Femur (tissue), 1 donor: ENCODE data around the gene ABHD4.
A peak's percentile ranks its signal among the peaks of the same experiment; 100 is the strongest.
"Not testable (repeated sequence)": the region's sequence is repeated elsewhere in the genome, so short reads cannot be mapped to it uniquely, and the experiment has no call there.

Experiments used
- DNase-seq: peaks from one replicate; pipeline ENCODE4 v3.0.0-alpha.2; 2017

The ABHD4 gene, protein sequence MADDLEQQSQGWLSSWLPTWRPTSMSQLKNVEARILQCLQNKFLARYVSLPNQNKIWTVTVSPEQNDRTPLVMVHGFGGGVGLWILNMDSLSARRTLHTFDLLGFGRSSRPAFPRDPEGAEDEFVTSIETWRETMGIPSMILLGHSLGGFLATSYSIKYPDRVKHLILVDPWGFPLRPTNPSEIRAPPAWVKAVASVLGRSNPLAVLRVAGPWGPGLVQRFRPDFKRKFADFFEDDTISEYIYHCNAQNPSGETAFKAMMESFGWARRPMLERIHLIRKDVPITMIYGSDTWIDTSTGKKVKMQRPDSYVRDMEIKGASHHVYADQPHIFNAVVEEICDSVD

DNA sequence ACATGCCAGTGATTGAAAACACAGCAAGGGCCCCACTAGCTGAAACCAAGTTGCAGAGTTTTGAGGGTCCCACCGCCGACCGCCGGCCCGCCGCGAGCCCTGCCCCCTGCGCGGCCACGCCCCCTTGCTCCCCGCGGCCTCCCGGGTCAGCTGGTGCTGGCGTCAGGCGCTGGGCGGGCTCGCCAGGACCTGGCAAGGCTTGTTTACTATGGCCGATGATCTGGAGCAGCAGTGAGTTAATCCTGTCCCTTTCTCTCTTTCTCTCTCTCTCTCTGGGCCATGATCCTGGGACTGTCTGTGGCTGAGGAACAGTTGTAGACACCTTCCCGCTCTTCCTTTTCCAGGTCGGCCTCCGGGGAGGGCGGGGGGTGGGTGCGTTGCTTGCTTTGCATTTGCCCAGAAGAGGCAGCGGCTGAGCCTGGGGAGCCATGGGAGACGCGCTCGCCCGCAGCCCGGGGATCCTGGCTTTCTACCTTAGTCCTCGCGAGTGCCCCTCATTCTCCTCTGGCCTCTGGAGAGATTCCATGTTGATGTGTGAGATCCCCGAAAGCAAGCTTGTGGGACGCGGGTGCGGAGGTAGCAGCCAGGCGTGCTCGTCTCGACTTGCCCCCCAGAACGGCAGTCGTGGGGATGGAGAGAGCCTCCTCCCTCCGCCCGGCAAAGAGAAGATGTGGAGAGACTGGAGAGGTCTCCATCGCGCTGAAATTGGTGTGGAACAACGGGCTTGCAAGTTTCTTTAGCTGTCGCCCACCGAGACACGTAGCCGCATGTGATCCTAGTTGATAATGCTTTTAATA is at the start of gene ABHD4:
Gene ABHD4 (plus strand): TSS at position 202 of the 797 bp plus-strand sequence. CDS start 7 bp downstream, at position 209.
- DNase-seq: peak; percentile 92

DNA sequence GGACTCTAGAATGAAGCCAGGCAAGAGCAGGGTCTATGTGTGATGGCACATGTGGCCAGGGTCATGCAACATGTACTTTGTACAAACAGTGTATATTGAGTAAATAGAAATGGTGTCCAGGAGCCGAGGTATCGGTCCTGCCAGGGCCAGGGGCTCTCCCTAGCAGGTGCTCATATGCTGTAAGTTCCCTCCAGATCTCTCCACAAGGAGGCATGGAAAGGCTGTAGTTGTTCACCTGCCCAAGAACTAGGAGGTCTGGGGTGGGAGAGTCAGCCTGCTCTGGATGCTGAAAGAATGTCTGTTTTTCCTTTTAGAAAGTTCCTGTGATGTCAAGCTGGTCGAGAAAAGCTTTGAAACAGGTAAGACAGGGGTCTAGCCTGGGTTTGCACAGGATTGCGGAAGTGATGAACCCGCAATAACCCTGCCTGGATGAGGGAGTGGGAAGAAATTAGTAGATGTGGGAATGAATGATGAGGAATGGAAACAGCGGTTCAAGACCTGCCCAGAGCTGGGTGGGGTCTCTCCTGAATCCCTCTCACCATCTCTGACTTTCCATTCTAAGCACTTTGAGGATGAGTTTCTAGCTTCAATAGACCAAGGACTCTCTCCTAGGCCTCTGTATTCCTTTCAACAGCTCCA is 48.7 kb upstream of the ABHD4 start:
- DNase-seq: no peak

DNA sequence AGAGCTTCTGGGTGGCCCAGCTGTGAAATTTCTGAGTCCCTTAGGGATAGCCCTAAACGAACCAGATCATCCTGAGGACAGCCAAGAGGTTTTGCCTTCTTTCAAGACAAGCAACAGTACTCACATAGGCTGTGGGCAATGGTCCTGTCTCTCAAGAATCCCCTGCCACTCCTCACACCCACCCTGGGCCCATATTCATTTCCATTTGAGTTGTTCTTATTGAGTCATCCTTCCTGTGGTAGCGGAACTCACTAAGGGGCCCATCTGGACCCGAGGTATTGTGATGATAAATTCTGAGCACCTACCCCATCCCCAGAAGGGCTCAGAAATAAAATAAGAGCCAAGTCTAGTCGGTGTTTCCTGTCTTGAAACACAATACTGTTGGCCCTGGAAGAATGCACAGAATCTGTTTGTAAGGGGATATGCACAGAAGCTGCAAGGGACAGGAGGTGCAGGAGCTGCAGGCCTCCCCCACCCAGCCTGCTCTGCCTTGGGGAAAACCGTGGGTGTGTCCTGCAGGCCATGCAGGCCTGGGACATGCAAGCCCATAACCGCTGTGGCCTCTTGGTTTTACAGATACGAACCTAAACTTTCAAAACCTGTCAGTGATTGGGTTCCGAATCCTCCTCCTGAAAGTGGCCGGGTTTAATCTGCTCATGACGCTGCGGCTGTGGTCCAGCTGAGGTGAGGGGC is 48.0 kb upstream of the ABHD4 start:
- DNase-seq: no peak

DNA sequence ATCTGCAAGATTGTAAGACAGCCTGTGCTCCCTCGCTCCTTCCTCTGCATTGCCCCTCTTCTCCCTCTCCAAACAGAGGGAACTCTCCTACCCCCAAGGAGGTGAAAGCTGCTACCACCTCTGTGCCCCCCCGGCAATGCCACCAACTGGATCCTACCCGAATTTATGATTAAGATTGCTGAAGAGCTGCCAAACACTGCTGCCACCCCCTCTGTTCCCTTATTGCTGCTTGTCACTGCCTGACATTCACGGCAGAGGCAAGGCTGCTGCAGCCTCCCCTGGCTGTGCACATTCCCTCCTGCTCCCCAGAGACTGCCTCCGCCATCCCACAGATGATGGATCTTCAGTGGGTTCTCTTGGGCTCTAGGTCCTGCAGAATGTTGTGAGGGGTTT is 46.5 kb upstream of the ABHD4 start:
- DNase-seq: no peak

DNA sequence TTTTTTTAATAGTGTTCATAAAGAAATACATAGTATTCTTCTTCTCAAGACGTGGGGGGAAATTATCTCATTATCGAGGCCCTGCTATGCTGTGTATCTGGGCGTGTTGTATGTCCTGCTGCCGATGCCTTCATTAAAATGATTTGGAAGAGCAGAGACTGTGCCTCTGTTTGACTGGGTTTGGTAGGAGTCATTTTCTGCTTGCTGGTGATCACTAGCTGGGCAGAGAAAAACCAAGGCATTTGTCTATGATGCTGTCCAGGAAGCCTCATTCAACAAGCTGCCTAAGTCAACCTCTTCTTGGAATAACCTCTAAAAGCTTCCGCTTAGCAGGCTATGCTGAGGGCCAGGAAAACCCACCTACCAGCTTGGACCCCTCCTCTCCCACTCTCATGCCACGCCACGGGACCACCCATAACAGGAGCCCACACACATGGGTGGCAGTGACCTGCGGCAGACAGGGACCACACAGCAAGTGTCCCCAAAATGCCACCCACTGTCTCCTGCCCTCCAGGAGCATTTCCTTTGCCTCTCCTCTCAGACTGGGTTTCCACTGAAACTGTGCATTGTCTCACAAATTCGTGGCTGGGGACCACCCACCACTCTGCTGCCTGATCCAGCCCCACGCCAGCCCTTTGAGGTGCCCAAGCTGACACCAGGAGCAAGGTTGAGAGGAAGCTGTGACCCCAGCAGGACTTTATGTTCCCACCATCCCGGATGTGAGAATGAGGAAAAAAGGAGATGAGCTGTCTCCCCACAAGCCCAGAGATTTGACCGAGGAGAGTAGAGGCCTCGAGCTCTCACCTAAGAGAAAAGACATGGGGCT is 45.9 kb upstream of the ABHD4 start:
- no peak for DNase-seq

DNA sequence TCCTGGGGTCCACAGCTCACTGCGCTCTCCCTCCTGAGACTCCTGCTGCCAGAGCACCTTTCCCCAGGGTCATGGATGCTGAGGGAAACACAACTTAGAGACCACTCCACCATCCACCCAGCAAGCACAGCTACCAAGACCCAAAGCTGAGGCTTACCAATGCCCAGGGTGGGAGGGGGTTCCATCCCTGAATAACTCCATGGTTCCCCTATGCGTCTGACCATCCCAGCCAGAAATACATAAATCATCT is 45.3 kb upstream of the ABHD4 start:
- no peak for DNase-seq

DNA sequence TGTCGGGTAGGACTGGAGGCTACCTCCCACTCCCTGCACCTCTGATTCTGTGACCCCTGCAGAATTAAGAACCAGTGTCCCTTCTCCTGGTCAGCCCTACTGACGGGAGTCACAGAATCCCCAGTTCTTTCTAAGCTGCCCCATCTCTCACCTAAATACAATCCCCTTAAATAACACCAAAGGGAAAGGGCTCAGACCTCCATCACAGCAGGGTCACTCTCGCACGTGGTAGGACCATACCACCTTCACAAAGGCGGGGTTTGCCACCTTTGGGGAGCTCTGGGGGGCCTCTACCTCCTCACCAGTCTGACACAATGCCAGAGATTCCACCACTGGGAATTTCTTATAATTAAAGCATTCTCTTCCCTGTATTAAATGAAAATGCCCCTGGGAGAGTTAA is 44.7 kb upstream of the ABHD4 start:
- no peak for DNase-seq

DNA sequence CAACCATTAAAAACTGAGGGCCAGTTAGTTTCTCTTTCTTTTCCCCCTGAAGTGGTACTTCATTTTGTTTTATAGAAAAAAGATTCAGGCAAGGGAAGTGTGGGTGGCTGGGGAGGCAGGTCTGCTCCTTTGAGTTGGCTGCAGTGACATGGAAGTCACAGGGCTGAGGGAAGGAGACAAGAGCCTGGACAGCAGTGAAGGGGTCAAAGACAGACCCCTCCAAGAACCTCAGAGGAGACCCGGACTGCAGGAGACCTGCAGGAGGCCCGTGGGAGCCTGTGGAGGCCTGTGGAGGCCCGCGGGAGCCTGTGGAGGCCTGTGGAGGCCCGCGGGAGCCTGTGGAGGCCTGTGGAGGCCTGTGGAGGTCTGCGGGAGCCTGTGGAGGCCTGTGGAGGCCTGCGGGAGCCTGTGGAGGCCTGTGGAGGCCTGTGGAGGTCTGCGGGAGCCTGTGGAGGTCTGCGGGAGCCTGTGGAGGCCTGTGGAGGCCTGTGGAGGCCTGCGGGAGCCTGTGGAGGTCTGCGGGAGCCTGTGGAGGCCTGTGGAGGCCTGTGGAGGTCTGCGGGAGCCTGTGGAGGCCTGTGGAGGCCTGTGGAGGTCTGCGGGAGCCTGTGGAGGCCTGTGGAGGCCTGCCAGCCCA is 44.1 kb upstream of the ABHD4 start:
- DNase-seq: not testable (repeated sequence)

DNA sequence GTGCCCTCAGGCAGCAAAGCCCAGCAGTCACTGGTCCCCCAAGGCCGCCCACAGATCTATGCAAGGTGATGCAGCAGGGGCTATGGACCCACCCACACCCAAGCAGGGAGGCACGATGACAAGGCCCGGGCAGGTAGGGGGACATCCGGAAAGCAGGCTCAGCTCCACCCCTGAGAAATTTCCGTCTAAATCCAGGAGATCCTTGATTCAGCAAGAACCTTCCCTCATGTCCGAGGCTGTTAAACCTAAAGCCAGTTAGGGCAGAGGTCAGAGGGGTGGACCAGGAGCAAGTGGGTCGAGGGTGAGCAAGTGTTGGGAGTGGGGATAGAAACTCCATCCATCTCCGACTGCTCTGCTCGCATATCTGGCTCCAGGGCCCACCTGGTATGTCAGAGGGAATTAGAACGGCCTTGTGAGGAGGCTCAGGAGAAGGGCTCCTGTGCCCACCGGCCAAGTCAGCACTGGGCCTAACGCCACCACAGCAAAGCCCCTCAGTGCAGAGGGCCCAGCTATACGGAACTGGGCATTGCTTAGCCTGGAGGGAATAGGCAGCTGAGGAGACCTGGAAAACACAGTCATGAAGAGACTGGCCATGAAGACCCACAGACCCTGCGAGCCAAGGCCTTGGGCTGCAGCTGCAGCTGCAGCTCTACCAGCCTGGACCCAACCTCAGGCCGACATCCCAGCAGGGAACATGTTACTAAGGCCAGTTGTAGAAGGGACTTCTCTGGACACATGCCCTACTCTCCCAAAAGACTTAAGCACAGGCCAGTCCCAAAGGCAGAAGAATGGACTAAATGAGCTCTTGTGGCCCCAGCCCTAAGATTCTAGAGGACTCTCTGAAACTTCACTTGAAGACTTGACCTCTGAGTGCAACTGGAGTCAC is 43.4 kb upstream of the ABHD4 start:
- no peak for DNase-seq

DNA sequence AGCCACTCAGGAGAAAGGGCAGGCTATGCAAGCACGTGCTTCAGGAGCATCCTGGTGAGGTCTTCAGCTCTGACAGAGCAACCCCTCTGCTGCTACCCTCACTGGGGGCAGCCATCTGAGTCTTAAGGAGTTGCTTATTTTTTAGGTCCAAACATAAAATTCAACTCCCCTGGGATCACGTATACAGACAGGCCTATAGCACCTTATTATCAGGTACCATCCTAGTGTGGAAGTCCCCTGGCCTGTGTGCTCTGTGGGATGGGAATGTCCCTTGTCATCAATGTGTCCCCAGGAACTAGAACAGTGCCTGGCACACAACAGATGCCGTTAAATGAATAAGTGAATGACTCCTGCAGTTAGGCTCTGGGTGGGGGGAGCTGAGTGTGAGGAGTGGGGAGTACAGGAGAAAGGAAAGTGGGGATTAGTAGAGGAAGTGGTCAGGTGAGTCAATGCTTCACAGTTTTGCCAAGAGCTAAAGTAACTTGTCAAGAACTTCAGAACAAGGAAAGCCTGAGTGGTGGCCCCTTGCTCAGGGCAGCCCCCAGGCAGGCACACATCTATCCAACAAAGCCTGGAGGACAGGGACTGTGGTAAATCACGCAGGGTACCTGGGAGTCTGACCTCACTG is 42.6 kb upstream of the ABHD4 start:
- no peak for DNase-seq

DNA sequence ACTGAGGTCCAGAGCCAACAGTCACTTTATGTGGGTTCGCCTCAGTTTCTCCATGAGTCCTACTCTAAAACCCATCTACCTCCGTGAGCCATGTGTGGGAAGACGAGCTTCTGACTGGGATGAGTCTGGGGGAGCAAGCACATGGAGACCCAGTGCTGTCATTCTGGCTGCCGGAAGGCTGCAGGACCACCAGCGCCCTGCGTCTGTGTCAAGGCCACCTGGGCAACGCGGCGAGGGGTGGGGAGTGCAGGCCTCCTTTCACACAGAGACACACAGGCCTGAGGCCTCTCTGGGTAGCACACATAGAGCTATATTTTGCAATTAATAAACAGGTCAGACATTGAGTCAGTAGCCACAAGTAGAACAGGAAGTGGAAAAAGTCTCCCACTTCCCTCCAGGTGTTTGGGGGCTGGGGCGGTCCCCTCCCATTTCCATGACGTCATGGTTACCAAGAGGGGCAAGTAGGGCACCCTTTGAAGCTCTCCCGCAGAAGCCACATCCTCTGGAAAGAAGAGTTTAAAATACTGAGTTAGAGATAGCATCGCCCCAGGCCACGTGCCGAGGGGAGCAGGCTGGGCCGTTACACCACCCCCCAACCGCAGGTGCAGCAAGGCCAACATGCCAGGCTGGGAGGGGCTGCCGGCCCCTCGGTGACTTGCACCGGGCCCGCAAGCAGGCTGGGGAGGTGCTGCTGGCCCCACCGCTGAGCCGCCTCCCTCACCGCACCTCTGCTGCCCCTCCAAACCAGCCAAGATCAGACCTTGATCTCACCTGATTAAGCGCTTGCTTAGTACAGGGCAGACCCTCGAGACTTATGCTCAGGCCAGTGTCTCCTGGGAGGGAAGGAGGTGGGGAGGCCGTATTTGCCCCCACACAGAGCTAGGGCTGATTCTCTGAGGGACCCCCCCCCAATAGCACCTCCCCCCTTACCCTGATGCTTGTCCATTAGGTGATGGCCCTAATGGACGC is 41.8 kb upstream of the ABHD4 start:
- peak; percentile 82 for DNase-seq

DNA sequence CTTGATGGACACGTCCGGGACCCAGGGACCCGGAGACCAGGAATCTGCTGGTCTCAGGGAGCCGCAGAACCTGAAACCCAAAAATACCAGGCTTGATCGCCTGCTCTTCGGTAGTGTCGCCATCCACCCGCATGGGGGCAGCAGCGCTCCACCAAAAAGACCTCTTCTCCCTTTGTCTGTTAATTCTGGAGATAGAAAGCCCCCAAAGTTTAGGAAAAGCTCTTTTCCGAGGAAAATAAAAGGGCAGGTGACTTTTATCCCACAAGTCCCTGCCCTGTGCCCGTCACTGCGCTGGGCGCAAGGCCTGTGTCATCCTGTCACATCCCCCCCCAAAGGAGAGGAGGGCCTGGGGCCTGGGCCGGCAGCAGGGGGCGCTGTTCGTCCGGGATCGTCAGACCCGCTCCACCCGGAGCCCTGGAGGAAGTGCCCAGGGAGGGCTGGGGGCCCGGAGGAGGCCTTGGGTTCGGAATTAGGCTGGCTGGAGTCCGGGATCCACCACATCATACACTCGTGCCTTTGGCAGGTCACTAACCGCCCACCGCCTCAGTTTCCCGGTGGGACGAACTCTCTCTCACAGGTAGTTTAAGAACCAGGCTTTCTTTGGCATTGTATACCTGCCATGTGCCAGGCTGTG is 41.0 kb upstream of the ABHD4 start:
- peak; percentile 89 for DNase-seq

DNA sequence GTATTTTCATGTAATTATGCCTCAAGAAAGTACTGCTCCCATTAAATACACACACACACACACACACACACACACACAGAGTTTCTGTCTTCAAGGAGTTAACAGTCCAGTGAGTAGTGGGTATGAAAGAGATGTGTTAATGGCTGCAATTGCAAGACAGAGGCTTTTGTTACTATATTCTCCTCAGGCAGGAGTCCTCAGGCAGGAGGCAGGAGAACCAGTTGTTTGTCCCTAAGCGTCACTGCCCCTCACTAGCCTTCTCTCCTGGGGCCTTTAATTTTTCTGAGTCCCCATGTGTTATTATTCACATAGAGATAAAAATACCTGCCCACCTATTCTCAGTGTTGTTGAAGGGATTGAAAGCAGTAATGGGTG is 40.3 kb upstream of the ABHD4 start:
- no peak for DNase-seq

DNA sequence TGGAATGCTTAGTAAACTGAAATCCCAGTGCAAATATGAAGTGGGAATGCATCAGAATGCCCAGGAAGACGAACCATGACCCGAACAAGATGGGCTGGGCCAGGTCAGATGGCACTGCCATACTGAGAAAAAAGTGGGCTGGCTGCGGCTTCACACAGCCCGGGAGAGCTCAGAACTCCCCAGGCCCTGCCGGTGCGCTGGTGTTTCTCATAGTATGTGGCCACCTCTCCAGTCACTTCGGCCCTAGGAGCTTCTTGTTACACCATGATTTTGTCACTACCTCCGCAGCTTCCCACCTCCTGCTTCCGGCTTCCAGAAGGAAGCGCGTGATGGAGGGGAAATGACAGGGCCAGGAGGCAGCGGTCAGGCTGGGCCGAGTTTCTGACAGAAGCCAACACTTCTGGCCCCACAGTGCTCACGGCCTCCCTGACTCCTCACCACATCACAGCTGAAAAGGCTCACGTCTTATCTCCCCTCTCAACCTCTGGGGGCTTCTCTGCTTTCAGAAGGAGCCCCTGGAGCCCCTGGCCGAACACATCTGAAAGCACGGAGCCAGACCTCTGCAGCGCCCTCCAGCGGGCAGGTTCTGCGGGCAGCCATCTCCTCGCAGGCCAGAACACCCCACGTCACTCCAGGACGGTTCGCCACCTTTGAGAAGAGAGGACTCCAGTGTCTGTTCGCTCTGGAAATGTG is 39.7 kb upstream of the ABHD4 start:
- DNase-seq: no peak

DNA sequence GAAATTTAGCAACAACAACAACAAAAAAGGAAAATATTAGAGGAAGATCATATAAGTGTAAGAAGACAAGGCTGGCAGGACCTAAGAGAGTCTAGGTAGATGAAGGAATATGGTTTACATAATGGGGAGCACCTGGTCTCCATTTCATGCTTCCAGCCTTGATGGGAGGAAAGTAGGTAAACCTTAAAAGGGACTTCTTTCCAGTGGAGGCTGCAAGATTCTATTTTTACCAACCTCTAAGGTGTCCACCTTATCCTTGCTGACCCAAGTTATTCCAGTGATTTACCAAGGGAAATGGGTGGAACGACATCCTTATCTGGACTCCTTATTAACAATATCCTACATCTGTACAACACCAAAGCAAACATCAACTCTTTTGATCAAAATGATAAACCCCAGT is 39.1 kb upstream of the ABHD4 start:
- DNase-seq: no peak

DNA sequence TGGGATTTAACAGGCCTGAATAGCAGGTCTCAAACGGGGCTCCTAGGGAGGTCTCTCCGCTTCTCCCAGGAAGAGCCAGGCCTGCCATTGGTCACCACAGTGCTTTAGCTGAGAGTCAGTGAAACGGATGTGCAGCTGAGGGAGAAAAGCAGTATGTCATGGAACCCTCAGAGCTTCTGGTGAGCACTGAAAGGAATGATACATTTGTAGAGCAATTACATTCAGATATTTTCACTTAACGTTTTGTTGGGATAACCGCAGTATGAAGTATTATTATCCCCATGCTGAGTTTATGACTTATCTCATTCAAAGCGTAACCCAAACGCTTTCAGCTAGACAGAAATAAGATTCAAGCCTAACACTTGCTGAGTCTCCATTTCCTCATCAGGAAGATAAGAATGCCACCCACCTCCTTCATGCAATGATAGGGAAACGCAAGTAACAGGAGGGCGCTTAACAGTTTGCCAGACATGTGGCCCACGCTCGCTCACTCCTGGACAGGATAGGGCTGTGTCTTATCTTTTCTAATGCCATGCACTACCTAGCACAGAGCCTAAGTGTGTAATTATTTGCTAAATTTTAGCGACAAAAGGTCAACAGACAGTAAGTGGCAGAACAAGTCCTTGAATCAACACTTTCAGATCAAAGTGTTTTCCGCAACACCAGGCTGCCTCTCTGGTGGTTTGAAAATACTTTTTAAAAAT is 37.3 kb upstream of the ABHD4 start:
- DNase-seq: no peak

DNA sequence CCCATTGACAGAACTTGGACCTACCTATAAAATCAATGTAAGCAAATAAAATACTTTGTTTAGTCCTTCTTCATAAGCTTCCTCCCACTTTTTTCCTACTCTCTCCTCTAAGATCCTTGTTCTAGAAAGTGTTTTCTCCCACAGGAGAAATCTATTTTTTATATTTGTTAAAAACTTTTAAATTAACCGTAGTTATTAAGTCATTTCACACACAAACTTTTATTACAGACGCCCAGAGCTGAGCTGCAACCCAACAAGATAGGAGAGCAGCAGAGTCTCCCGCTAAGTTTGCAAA is 36.8 kb upstream of the ABHD4 start:
- DNase-seq: no peak
